ACC112 (cell line): Measurements from ENCODE around the gene TADA1.

Experiments
- H2AFZ ChIP-seq: fragments of 200-600 bp; sonication (generic); one replicate; pipeline ENCODE4 v1.6.0; 2017; ENCODE audit warnings: antibody characterized with exemption, low read length; ENCODE audit not compliant: unreplicated experiment
- H3K27ac ChIP-seq: fragments of 200-600 bp; sonication (generic); 2 replicates; pipeline ENCODE4 v1.5.1; 2014; ENCODE audit warnings: low read depth, mild to moderate bottlenecking, antibody characterized with exemption, low read length, moderate library complexity
- H3K27me3 ChIP-seq: fragments of 200-600 bp; sonication (generic); 2 replicates; pipeline ENCODE4 v1.6.1; 2014; ENCODE audit warnings: mild to moderate bottlenecking, antibody characterized with exemption, low read length, moderate library complexity, mixed read lengths; ENCODE audit not compliant: insufficient read depth
- H3K36me3 ChIP-seq: fragments of 200-600 bp; sonication (generic); 2 replicates; pipeline ENCODE4 v1.6.1; 2016; ENCODE audit warnings: mild to moderate bottlenecking, antibody characterized with exemption, low read length, moderate library complexity, mixed read lengths; ENCODE audit not compliant: insufficient read depth
- H3K4me1 ChIP-seq: fragments of 200-600 bp; sonication (generic); one replicate; pipeline ENCODE4 v1.6.1; 2016; ENCODE audit warnings: low read length, mixed read lengths; ENCODE audit not compliant: insufficient read depth, unreplicated experiment, control insufficient read depth
- H3K4me3 ChIP-seq: fragments of 200-600 bp; sonication (generic); 2 replicates; pipeline ENCODE4 v1.5.1; 2014; ENCODE audit warnings: mild to moderate bottlenecking, low read depth, low read length
- H3K79me2 ChIP-seq: fragments of 200-600 bp; sonication (generic); one replicate; pipeline ENCODE4 v1.6.0; 2016; ENCODE audit warnings: low read length; ENCODE audit not compliant: control insufficient read depth, unreplicated experiment, insufficient read depth

TADA1 gene

GRCh38 chr1:166822385-166822784 is 53.7 kb downstream of the TADA1 start:
- H3K4me3 ChIP-seq = no peak overlapping the region
- no peak overlapping the region for H2AFZ ChIP-seq
- H3K27ac ChIP-seq = no peak overlapping the region
- no peaks in the 10 kb centered on the region for H3K4me1 ChIP-seq
- no peaks in the 10 kb centered on the region for H3K36me3 ChIP-seq
- H3K79me2 ChIP-seq = no peaks in the 10 kb centered on the region
- no peaks in the 10 kb centered on the region for H3K27me3 ChIP-seq

GRCh38 chr1:166819974-166820373 is 56.1 kb downstream of the TADA1 start:
- Histone ChIP-seq H2AFZ (no peak overlapping the region), H3K36me3 (no peaks in the 10 kb centered on the region), H3K79me2 (no peaks in the 10 kb centered on the region), H3K27ac (no peak overlapping the region), H3K4me1 (no peaks in the 10 kb centered on the region), H3K27me3 (no peaks in the 10 kb centered on the region), H3K4me3 (no peak overlapping the region)

GRCh38 chr1:166814611-166815010 is 61.5 kb downstream of the TADA1 start:
- Histone ChIP-seq H3K36me3 (no peaks in the 10 kb centered on the region), H2AFZ (no peak overlapping the region), H3K27me3 (peaks cover 7% of the 10 kb centered on the region; the same call in 1 of the 2 replicates), H3K4me3 (no peak overlapping the region), H3K79me2 (no peaks in the 10 kb centered on the region), H3K27ac (no peak overlapping the region), H3K4me1 (no peaks in the 10 kb centered on the region)

- no peaks in the 10 kb centered on the region for H3K36me3 ChIP-seq
- peaks cover 7% of the 10 kb centered on the region; the same call in 1 of the 2 replicates for H3K27me3 ChIP-seq
- H3K4me1 ChIP-seq = no peaks in the 10 kb centered on the region
- H3K79me2 ChIP-seq = no peaks in the 10 kb centered on the region
- H3K4me3 ChIP-seq = no peak overlapping the region
- H2AFZ ChIP-seq = no peak overlapping the region
- H3K27ac ChIP-seq = no peak overlapping the region
Observed at GRCh38 chr1:166813508-166814223, 62.4 kb downstream of the TADA1 start.

- Histone ChIP-seq H3K4me3 (no peak overlapping the region), H3K79me2 (no peaks in the 10 kb centered on the region), H3K36me3 (no peaks in the 10 kb centered on the region), H2AFZ (no peak overlapping the region), H3K4me1 (no peaks in the 10 kb centered on the region), H3K27me3 (peaks cover 7% of the 10 kb centered on the region; the same call in 1 of the 2 replicates), H3K27ac (no peak overlapping the region)
Observed at GRCh38 chr1:166811691-166812090, 64.4 kb downstream of the TADA1 start.

GRCh38 chr1:166808952-166809351 is 67.1 kb downstream of the TADA1 start:
- Histone ChIP-seq H3K4me3 (no peak overlapping the region), H3K27me3 (peaks cover 7% of the 10 kb centered on the region), H3K27ac (no peak overlapping the region), H3K36me3 (no peaks in the 10 kb centered on the region), H3K4me1 (no peaks in the 10 kb centered on the region), H3K79me2 (no peaks in the 10 kb centered on the region), H2AFZ (no peak overlapping the region)
